CD14-positive monocyte (primary cell): Measurements from ENCODE around the gene CKMT2. TPM values are rescaled to one million over a fixed set of nuclear protein-coding genes. Genes with fewer than 3 reads are reported as not detected.

Experiments used
- DNase-seq, 3 donors: peaks; one replicate each; pipeline ENCODE4 v3.0.0-alpha.2; 2011 to 2022
- H2AFZ ChIP-seq: 2 replicates; pipeline ENCODE4 v1.6.0; 2012; ENCODE audit warnings: mild to moderate bottlenecking, low read depth, low read length, inconsistent platforms; ENCODE audit not compliant: insufficient read depth, poor library complexity, severe bottlenecking
- H3K27ac ChIP-seq, 2 donors: 1 replicate in 1 of 2; 2 replicates in 1 of 2; pipeline ENCODE4 v1.5.1; 2012 to 2013; ENCODE audit warnings: low read length in 2 of 2, control low read depth in 1 of 2, inconsistent platforms in 1 of 2, low read depth in 1 of 2, mild to moderate bottlenecking in 1 of 2
- H3K27me3 ChIP-seq, 2 donors: one replicate each; pipeline versions ENCODE4 v1.6.0 to v1.6.1; 2011 to 2013; ENCODE audit warnings: low read length in 2 of 2; ENCODE audit not compliant: control insufficient read depth in 2 of 2, insufficient read depth in 2 of 2
- H3K36me3 ChIP-seq, 2 donors: replicated peaks in 1 of 2; 1 replicate in 1 of 2; 2 replicates in 1 of 2; pipeline versions ENCODE4 v1.5.1 to v1.6.1; 2012 to 2013; ENCODE audit warnings: low read length in 2 of 2, control low read depth in 1 of 2, inconsistent platforms in 1 of 2, mild to moderate bottlenecking in 1 of 2; ENCODE audit not compliant: insufficient read depth in 2 of 2, control insufficient read depth in 1 of 2
- H3K4me1 ChIP-seq, 2 donors: 1 replicate in 1 of 2; 2 replicates in 1 of 2; pipeline versions ENCODE4 v1.5.1 to v1.6.1; 2012 to 2013; ENCODE audit warnings: low read length in 2 of 2, control low read depth in 1 of 2, inconsistent platforms in 1 of 2, mild to moderate bottlenecking in 1 of 2, moderate library complexity in 1 of 2; ENCODE audit not compliant: insufficient read depth in 2 of 2, control insufficient read depth in 1 of 2
- H3K4me2 ChIP-seq: replicated peaks from 2 replicates; pipeline ENCODE3; 2012; ENCODE audit warnings: low read length, moderate library complexity, mild to moderate bottlenecking; ENCODE audit not compliant: poor library complexity, severe bottlenecking; ENCODE audit errors: extremely low read depth
- H3K4me3 ChIP-seq, 3 experiments: fragments of 200-600 bp in 1 of 3; sonication (generic) in 1 of 3; replicated peaks in 1 of 3; 1 replicate in 2 of 3; 2 replicates in 1 of 3; pipeline ENCODE4 v1.5.1; 2011 to 2013; ENCODE audit warnings: low read length in 3 of 3, mild to moderate bottlenecking in 3 of 3, control low read depth in 2 of 3, low read depth in 2 of 3, inconsistent platforms in 1 of 3, moderate library complexity in 1 of 3
- H3K79me2 ChIP-seq: 2 replicates; pipeline ENCODE4 v1.6.0; 2012; ENCODE audit warnings: mild to moderate bottlenecking, control low read depth, inconsistent platforms, low read length, moderate library complexity; ENCODE audit not compliant: insufficient read depth
- H3K9ac ChIP-seq: 2 replicates; pipeline ENCODE4 v1.6.0; 2017; ENCODE audit warnings: low read length, mild to moderate bottlenecking; ENCODE audit not compliant: insufficient read depth, poor library complexity, severe bottlenecking
- H3K9me3 ChIP-seq, 2 donors: replicated peaks in 1 of 2; 1 replicate in 1 of 2; 2 replicates in 1 of 2; pipeline versions ENCODE4 v1.5.1 to v1.6.1; 2012 to 2013; ENCODE audit warnings: low read length in 2 of 2, control low read depth in 1 of 2; ENCODE audit not compliant: control insufficient read depth in 1 of 2, insufficient read depth in 1 of 2
- H4K20me1 ChIP-seq: 2 replicates; pipeline ENCODE4 v1.6.0; 2012; ENCODE audit warnings: mild to moderate bottlenecking, low read length, control low read depth, moderate library complexity; ENCODE audit not compliant: insufficient read depth
- H3K27ac Mint-ChIP-seq, 7 donors: one replicate each; pipeline ENCODE4 v1.8.0; 2020; ENCODE audit warnings: mild to moderate bottlenecking in 7 of 7, mixed read lengths in 7 of 7, moderate library complexity in 6 of 7, inconsistent platforms in 2 of 7
- H3K27me3 Mint-ChIP-seq, 3 donors: one replicate each; pipeline ENCODE4 v1.8.0; 2021 to 2022; ENCODE audit warnings: low read depth in 3 of 3, mild to moderate bottlenecking in 3 of 3, mixed read lengths in 3 of 3, moderate library complexity in 3 of 3, inconsistent platforms in 1 of 3
- H3K36me3 Mint-ChIP-seq, 2 donors: one replicate each; pipeline ENCODE4 v1.8.0; 2020; ENCODE audit warnings: mixed read lengths in 2 of 2, inconsistent platforms in 1 of 2, mild to moderate bottlenecking in 1 of 2
- H3K4me1 Mint-ChIP-seq: one replicate; pipeline ENCODE4 v1.8.0; 2020; ENCODE audit warnings: mild to moderate bottlenecking, mixed read lengths
- H3K4me3 Mint-ChIP-seq, 2 donors: one replicate each; pipeline ENCODE4 v1.8.0; 2020; ENCODE audit warnings: mild to moderate bottlenecking in 2 of 2, mixed read lengths in 2 of 2, moderate library complexity in 1 of 2
- H3K9me3 Mint-ChIP-seq, 7 donors: one replicate each; pipeline ENCODE4 v1.8.0; 2020 to 2022; ENCODE audit warnings: mixed read lengths in 7 of 7, mild to moderate bottlenecking in 6 of 7, moderate library complexity in 6 of 7, inconsistent platforms in 2 of 7
- WGBS: methylation state at CpG from one replicate; pipeline ENCODE4 v1.1.5; 2013; ENCODE audit warnings: missing lambda C conversion rate; ENCODE audit not compliant: insufficient coverage; 5-methylcytosine and 5-hydroxymethylcytosine counted together
- intact Hi-C, 2 donors: fragments of 100-400 bp; cut with micrococcal nuclease; formaldehyde crosslinking; loops; one replicate each; pipeline versions ENCODE4 v1.15.0 to v1.15.1; 2023
- polyA plus RNA-seq, 3 donors: library from polyadenylated mRNA; depleted of rRNA in 1 of 3; unstranded in 2 of 3; stranded (reverse) in 1 of 3; fragments of 300-500 nt in 2 of 3; fragments of >200 nt in 1 of 3; fragmentation: Illumina TruSeq in 2 of 3; gene quantifications; 1 replicate in 2 of 3; 2 replicates in 1 of 3; pipeline ENCODE4 v1.2.3, GENCODE V29; 2012 to 2021
- TF ChIP-seq, protein P1 (sequence below): fragments of 200-600 bp; IDR thresholded peaks from one replicate; pipeline ENCODE4 v1.8.0; 2022; ENCODE audit warnings: antibody characterized with exemption, mild to moderate bottlenecking

The CKMT2 gene
- polyA plus RNA-seq, 3 donors: not detected

DNA sequence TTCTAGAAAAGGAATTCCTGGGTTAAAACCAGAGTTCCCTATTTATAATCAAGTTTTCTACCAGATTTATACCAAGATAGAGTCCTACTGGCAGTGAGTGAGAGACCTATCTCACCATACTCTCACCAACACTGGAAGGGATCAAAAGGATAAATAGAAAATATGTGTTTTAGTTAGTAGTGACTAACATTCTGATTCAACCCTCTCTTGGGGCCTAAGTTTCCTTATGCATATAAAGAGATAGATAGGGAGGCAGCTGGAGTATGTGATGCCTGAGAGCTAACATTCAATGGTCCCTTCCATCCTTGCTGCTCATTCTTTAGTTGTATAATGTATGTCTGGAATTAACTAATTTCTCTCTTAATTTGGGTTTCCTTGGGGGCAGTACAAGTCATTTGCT, 32.0 kb downstream of the CKMT2 start:
- H3K4me3 Mint-ChIP-seq: no peak overlapping the region

DNA sequence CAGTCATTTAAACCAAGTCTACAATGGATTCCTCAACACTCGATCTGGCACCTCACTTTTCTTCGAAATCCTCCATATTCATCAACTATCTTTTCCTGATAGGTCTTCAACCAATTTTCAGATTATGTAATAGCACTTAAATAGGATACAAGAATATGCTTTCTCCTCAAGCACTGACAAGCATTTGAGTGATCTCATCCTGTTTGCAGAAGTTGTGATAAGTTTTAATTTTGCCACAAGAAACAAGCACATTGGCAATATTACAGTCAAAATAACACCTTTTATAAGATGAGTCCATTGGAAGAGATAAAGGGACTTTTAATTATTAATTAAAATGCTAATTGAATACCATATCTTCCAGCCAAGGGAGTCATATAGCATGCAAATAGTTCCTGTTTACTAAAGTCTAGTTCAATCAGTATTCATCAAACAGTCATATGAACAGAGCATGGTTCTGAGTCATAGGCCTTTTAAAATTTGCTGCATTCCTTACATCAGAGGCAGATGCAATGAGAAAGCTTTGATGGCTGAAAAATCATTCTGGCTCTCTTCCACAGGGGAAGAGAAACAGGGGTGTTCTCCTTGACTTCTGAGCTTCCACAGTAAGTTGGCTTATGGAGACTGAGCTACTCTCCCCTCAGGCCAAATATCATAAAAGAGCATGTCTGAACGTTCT, 35.5 kb downstream of the CKMT2 start:
- intact Hi-C loops: no loop called here
- Histone ChIP-seq H3K9ac (no peak overlapping the region), H3K27me3 (no peaks in the 10 kb centered on the region), H3K9me3 (peaks cover 0 to 3% of the 10 kb centered on the region in 2 donors), H3K4me2 (no peak overlapping the region), H4K20me1 (no peaks in the 10 kb centered on the region), H3K27ac (no peak overlapping the region), H3K4me1 (no peaks in the 10 kb centered on the region), H3K4me3 (no peak overlapping the region), H3K79me2 (no peaks in the 10 kb centered on the region), H2AFZ (no peak overlapping the region), H3K36me3 (no peaks in the 10 kb centered on the region)
- Mint-ChIP-seq H3K4me1 (peaks cover 4% of the 10 kb centered on the region), H3K27me3 (no peaks in the 10 kb centered on the region), H3K36me3 (peaks cover 0 to 2% of the 10 kb centered on the region in 2 donors), H3K4me3 (no peak overlapping the region), H3K9me3 (peaks cover 5 to 14% (median 10%) of the 10 kb centered on the region in 7 donors), H3K27ac (no peak overlapping the region)
- WGBS: 83% methylated on average over 1 of the region's 3 CpGs
- TF ChIP-seq, protein P1, sequence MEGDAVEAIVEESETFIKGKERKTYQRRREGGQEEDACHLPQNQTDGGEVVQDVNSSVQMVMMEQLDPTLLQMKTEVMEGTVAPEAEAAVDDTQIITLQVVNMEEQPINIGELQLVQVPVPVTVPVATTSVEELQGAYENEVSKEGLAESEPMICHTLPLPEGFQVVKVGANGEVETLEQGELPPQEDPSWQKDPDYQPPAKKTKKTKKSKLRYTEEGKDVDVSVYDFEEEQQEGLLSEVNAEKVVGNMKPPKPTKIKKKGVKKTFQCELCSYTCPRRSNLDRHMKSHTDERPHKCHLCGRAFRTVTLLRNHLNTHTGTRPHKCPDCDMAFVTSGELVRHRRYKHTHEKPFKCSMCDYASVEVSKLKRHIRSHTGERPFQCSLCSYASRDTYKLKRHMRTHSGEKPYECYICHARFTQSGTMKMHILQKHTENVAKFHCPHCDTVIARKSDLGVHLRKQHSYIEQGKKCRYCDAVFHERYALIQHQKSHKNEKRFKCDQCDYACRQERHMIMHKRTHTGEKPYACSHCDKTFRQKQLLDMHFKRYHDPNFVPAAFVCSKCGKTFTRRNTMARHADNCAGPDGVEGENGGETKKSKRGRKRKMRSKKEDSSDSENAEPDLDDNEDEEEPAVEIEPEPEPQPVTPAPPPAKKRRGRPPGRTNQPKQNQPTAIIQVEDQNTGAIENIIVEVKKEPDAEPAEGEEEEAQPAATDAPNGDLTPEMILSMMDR: no peak
- DNase-seq: no peak

More for the DNA sequence above, 32.0 kb downstream of the CKMT2 start:
- H3K4me1 Mint-ChIP-seq: peaks cover 4% of the 10 kb centered on the region
- TF ChIP-seq, protein P1: no peak
- Histone ChIP-seq H2AFZ (no peak overlapping the region), H3K27ac (no peak overlapping the region), H3K4me1 (no peaks in the 10 kb centered on the region), H3K36me3 (no peaks in the 10 kb centered on the region), H3K4me2 (no peak overlapping the region), H3K27me3 (no peaks in the 10 kb centered on the region), H3K79me2 (no peaks in the 10 kb centered on the region), H3K9me3 (peaks cover 0 to 5% of the 10 kb centered on the region in 2 donors), H3K4me3 (no peak overlapping the region), H3K9ac (no peak overlapping the region), H4K20me1 (no peaks in the 10 kb centered on the region)
- no peak overlapping the region for H3K27ac Mint-ChIP-seq
- H3K27me3 Mint-ChIP-seq: peaks cover 0 to 2% (median 0%) of the 10 kb centered on the region in 3 donors
- no peak for DNase-seq
- H3K36me3 Mint-ChIP-seq: no peaks in the 10 kb centered on the region
- intact Hi-C loops: no loop called here
- H3K9me3 Mint-ChIP-seq: peaks cover 16 to 29% (median 18%) of the 10 kb centered on the region in 7 donors
